H1 (cell line): ENCODE measurements around the gene MMP8. TPM values are rescaled to one million over a fixed set of nuclear protein-coding genes. Genes with fewer than 3 reads are reported as not detected.

ENCODE experiments used
- CTCF ChIA-PET: fragments of 300-600 bp; sonication (Branson Sonifier 250); formaldehyde crosslinking; loops from one replicate; lab custom pipeline; 2021; ENCODE audit not compliant: partially characterized antibody; lab: Charles Lee
- POLR2A ChIA-PET: fragments of 300-600 bp; sonication (Branson Sonifier 250); formaldehyde crosslinking; loops from one replicate; lab custom pipeline; 2021; ENCODE audit warnings: inconsistent platforms; ENCODE audit not compliant: partially characterized antibody; lab: Charles Lee
- DNase-seq, 2 experiments: peaks; one replicate each; pipeline versions ENCODE4 v3.0.0 to v3.0.0-alpha.2; 2010 to 2022; ENCODE audit warnings: low spot score in 2 of 2, low read depth in 1 of 2, mixed read lengths in 1 of 2
- FAIRE-seq: peaks from 2 replicates; lab custom pipeline; 2011; peaks lifted over from hg19 to GRCh38; lab: Jason Lieb, UNC
- H2AFZ ChIP-seq: 2 replicates; pipeline ENCODE4 v1.8.1; 2012; ENCODE audit warnings: low read length, inconsistent platforms
- H2AK5ac ChIP-seq: 2 replicates; pipeline ENCODE4 v1.6.1; 2013; ENCODE audit warnings: low read depth, low read length
- H2BK120ac ChIP-seq: replicated peaks from 2 replicates; pipeline ENCODE3; 2013; ENCODE audit warnings: low read depth, low read length, inconsistent platforms
- H2BK12ac ChIP-seq: 2 replicates; pipeline ENCODE4 v1.6.1; 2013; ENCODE audit warnings: low read depth, low read length
- H2BK15ac ChIP-seq: 2 replicates; pipeline ENCODE4 v1.6.1; 2013; ENCODE audit warnings: low read length
- H2BK20ac ChIP-seq: 2 replicates; pipeline ENCODE4 v1.6.1; 2013; ENCODE audit warnings: low read length
- H2BK5ac ChIP-seq: 2 replicates; pipeline ENCODE4 v1.6.1; 2013; ENCODE audit warnings: low read depth, low read length
- H3K14ac ChIP-seq: 2 replicates; pipeline ENCODE4 v1.6.1; 2013; ENCODE audit warnings: inconsistent platforms; ENCODE audit not compliant: insufficient read length
- H3K18ac ChIP-seq: 2 replicates; pipeline ENCODE4 v1.6.1; 2013; ENCODE audit warnings: low read length; ENCODE audit errors: extremely low read depth
- H3K23ac ChIP-seq: 2 replicates; pipeline ENCODE4 v1.6.1; 2013; ENCODE audit warnings: inconsistent platforms; ENCODE audit not compliant: insufficient read length
- H3K23me2 ChIP-seq: 2 replicates; pipeline ENCODE4 v1.6.1; 2013; ENCODE audit warnings: low read depth, low read length
- H3K27ac ChIP-seq: 2 replicates; pipeline ENCODE4 v1.6.1; 2011; ENCODE audit warnings: low read depth, low read length, inconsistent platforms
- H3K27me3 ChIP-seq, 4 experiments: replicated peaks in 1 of 4; 1 replicate in 1 of 4; 2 replicates in 3 of 4; pipeline versions ENCODE4 v1.6.1 to v1.8.1; 2011 to 2013; ENCODE audit warnings: low read length in 3 of 4, mild to moderate bottlenecking in 3 of 4, inconsistent platforms in 2 of 4, mixed read lengths in 2 of 4, moderate library complexity in 1 of 4; ENCODE audit not compliant: control insufficient read depth in 3 of 4, insufficient read depth in 3 of 4; ENCODE audit errors: extremely low read depth in 1 of 4
- H3K36me3 ChIP-seq, 4 experiments: 2 replicates each; pipeline versions ENCODE4 v1.6.1 to v1.8.1; 2011 to 2013; ENCODE audit warnings: mild to moderate bottlenecking in 4 of 4, low read length in 3 of 4, moderate library complexity in 2 of 4, control low read depth in 1 of 4, inconsistent platforms in 1 of 4; ENCODE audit not compliant: insufficient read depth in 4 of 4, control insufficient read depth in 2 of 4
- H3K4ac ChIP-seq: replicated peaks from 2 replicates; pipeline ENCODE3; 2013; ENCODE audit warnings: low read length, low read depth, mixed read lengths, inconsistent platforms; ENCODE audit not compliant: insufficient read length
- H3K4me1 ChIP-seq, 4 experiments: replicated peaks in 1 of 4; 1 replicate in 1 of 4; 2 replicates in 3 of 4; pipeline versions ENCODE4 v1.6.1 to v1.8.1; 2011 to 2013; ENCODE audit warnings: low read length in 3 of 4, inconsistent platforms in 2 of 4, mixed read lengths in 1 of 4; ENCODE audit not compliant: insufficient read depth in 4 of 4, control insufficient read depth in 3 of 4
- H3K4me2 ChIP-seq, 2 experiments: 2 replicates each; pipeline versions ENCODE4 v1.6.1 to v1.8.1; 2011 to 2013; ENCODE audit warnings: low read depth in 2 of 2, low read length in 2 of 2, control low read depth in 1 of 2, inconsistent platforms in 1 of 2, mild to moderate bottlenecking in 1 of 2; ENCODE audit not compliant: insufficient read depth in 1 of 2
- H3K4me3 ChIP-seq, 4 experiments: fragments of 200-600, 300-600 bp in 1 of 4; sonication (generic), shearing (Covaris generic), sonication (Bioruptor Twin) in 1 of 4; 2 replicates each; pipeline versions ENCODE4 v1.5.1 to v1.8.1; 2011 to 2016; ENCODE audit warnings: low read length in 4 of 4, low read depth in 3 of 4, control low read depth in 2 of 4, inconsistent platforms in 2 of 4, mild to moderate bottlenecking in 2 of 4, mixed read lengths in 1 of 4, moderate library complexity in 1 of 4; ENCODE audit not compliant: insufficient read depth in 2 of 4; ENCODE audit errors: extremely low read depth in 1 of 4
- H3K56ac ChIP-seq: replicated peaks from 2 replicates; pipeline ENCODE3; 2013; ENCODE audit warnings: low read depth, mild to moderate bottlenecking, mixed read lengths, low read length, inconsistent platforms; ENCODE audit not compliant: insufficient read length
- H3K79me1 ChIP-seq: 2 replicates; pipeline ENCODE4 v1.6.1; 2013; ENCODE audit warnings: low read depth, low read length, control low read depth
- H3K79me2 ChIP-seq, 2 experiments: 2 replicates each; pipeline versions ENCODE4 v1.6.1 to v1.8.1; 2012 to 2013; ENCODE audit warnings: low read length in 2 of 2, mild to moderate bottlenecking in 2 of 2, inconsistent platforms in 1 of 2; ENCODE audit not compliant: insufficient read depth in 2 of 2, control insufficient read depth in 1 of 2
- H3K9ac ChIP-seq, 4 experiments: replicated peaks in 1 of 4; 1 replicate in 1 of 4; 2 replicates in 3 of 4; pipeline versions ENCODE4 v1.6.1 to v1.8.1; 2011 to 2013; ENCODE audit warnings: low read depth in 3 of 4, low read length in 3 of 4, control low read depth in 2 of 4, mild to moderate bottlenecking in 2 of 4, moderate library complexity in 2 of 4, inconsistent platforms in 1 of 4; ENCODE audit errors: extremely low read depth in 1 of 4
- H3K9me3 ChIP-seq, 2 experiments: 2 replicates each; pipeline versions ENCODE4 v1.6.1 to v1.8.1; 2012 to 2013; ENCODE audit warnings: mild to moderate bottlenecking in 2 of 2, moderate library complexity in 2 of 2, control low read depth in 1 of 2, inconsistent platforms in 1 of 2, low read depth in 1 of 2, low read length in 1 of 2, mixed read lengths in 1 of 2; ENCODE audit not compliant: insufficient read depth in 2 of 2
- H4K20me1 ChIP-seq, 2 experiments: replicated peaks in 1 of 2; 2 replicates each; pipeline versions ENCODE3 to v1.8.1; 2011 to 2013; ENCODE audit warnings: inconsistent platforms in 2 of 2, low read length in 2 of 2, mild to moderate bottlenecking in 1 of 2; ENCODE audit not compliant: insufficient read depth in 2 of 2, control insufficient read depth in 1 of 2
- H4K5ac ChIP-seq: 2 replicates; pipeline ENCODE4 v1.6.1; 2013; ENCODE audit warnings: low read length, low read depth, mixed read lengths, inconsistent platforms; ENCODE audit not compliant: insufficient read length
- H4K8ac ChIP-seq: 2 replicates; pipeline ENCODE4 v1.8.0; 2013; ENCODE audit warnings: mild to moderate bottlenecking, moderate library complexity, low read length, inconsistent platforms; ENCODE audit not compliant: insufficient read depth; ENCODE audit errors: extremely low read depth
- H4K91ac ChIP-seq: replicated peaks from 2 replicates; pipeline ENCODE3; 2013; ENCODE audit warnings: low read length, mixed read lengths, inconsistent platforms; ENCODE audit not compliant: insufficient read length
- HDAC6 ChIP-seq: IDR thresholded peaks from one replicate; pipeline ENCODE4 v1.7.1; 2012; ENCODE audit warnings: low read depth, mild to moderate bottlenecking, inconsistent platforms, low read length, moderate library complexity
- WGBS, 2 experiments: shearing (Covaris generic) in 1 of 2; methylation state at CpG; one replicate each; pipeline versions ENCODE4 v1.1.6 to v1.1.7; 2013 to 2015; ENCODE audit warnings: low lambda C conversion rate in 2 of 2, mixed read lengths in 2 of 2, inconsistent platforms in 1 of 2, low coverage in 1 of 2, missing lambda C conversion rate in 1 of 2; ENCODE audit not compliant: insufficient replicate concordance in 2 of 2, insufficient coverage in 1 of 2, insufficient read length in 1 of 2; ENCODE audit errors: extremely low coverage in 1 of 2, missing lambda C conversion rate in 1 of 2; 5-methylcytosine and 5-hydroxymethylcytosine counted together
- polyA plus RNA-seq, 7 experiments: library from polyadenylated mRNA; depleted of rRNA in 3 of 7; stranded (reverse) in 5 of 7; unstranded in 2 of 7; fragments of >200 nt in 5 of 7; fragments of 200-250 nt in 2 of 7; gene quantifications; 1 replicate in 5 of 7; 2 replicates in 1 of 7; 4 replicates in 1 of 7; pipeline versions ENCODE4 v1.2.1 to v1.2.3, GENCODE V29; 2011 to 2013; ENCODE audit warnings: missing spikeins in 2 of 7, mixed read lengths in 2 of 7
- total RNA-seq: library from RNA; stranded (reverse); fragmentation: NEBNext Ultra II Directional; extraction: Animal tissue kit (Norgen Biotek cat#: 25700); gene quantifications from 2 replicates; pipeline ENCODE4 v1.2.1, GENCODE V29; 2021

The MMP8 gene
- total and polyA plus RNA-seq, 2 of the 8 experiments (the other 6 are each of a cell fraction or from before 2014, with no cell fraction given) = not detected

DNA sequence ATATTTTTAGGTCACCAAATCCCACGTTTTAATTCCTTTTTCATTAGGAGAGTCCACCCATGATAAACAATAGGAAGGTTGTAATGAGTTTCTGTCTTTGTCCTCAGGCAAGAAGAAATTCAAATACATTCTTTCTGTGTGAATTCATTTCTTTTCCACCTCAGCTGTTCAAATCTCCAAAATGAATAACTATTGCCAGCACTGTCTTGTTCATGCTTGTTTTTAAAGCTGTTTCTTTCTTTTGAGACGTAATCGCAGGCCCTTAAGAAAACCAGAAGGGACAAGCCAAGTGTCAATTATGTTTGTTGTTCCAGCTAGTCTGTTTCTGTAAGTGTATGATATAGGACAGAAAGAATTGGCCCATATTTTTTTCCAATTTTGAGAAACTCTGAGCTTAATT is 39.4 kb downstream of the MMP8 start:
- Histone ChIP-seq H3K14ac (no peak overlapping the region), H3K27me3 (no peaks in the 10 kb centered on the region), H2BK120ac (no peak overlapping the region), H4K8ac (no peak overlapping the region), H3K18ac (no peak overlapping the region), H3K27ac (no peak overlapping the region), H3K56ac (no peak overlapping the region), H3K4me3 (no peak overlapping the region), H3K36me3 (no peaks in the 10 kb centered on the region), H2AK5ac (no peak overlapping the region), H3K9ac (no peak overlapping the region), H4K91ac (no peak overlapping the region), H3K23ac (no peak overlapping the region), H2BK5ac (no peak overlapping the region), H2AFZ (no peak overlapping the region), H3K4me2 (no peak overlapping the region), H2BK15ac (no peak overlapping the region), H3K4ac (no peak overlapping the region), H4K5ac (no peak overlapping the region), H3K79me2 (no peaks in the 10 kb centered on the region), H3K79me1 (no peaks in the 10 kb centered on the region), H2BK12ac (no peak overlapping the region), H3K23me2 (no peaks in the 10 kb centered on the region), H3K9me3 (no peaks in the 10 kb centered on the region), H4K20me1 (no peaks in the 10 kb centered on the region), H3K4me1 (no peaks in the 10 kb centered on the region), H2BK20ac (no peak overlapping the region)
- POLR2A ChIA-PET = no interaction called here
- WGBS, 2 experiments = 81% methylated on average over 3 of the region's 3 CpGs; no CpG with 5 or more reads in 1 of the 2 experiments
- DNase-seq = no peak
- FAIRE-seq = no peak
- CTCF ChIA-PET = interaction anchor here (0.7 to 1.5 kb wide), 4 partner anchors 12 to 21 kb away, joined by 3 to 4 read pairs (median 3); no protein-coding TSS in a partner anchor
- no peak for TF ChIP-seq HDAC6
